Gastroesophageal sphincter (tissue), 3 donors: ENCODE results near the gene NXF3.

Experiments used
- CTCF ChIP-seq, 4 experiments: fragments of 200-600 bp in 2 of 4; fragments of 450-650 bp in 2 of 4; sonication (generic) in 1 of 4; IDR thresholded peaks; one replicate each; pipeline ENCODE4 v1.5.1; 2017 to 2019; ENCODE audit warnings: antibody characterized with exemption in 4 of 4, mild to moderate bottlenecking in 2 of 4, moderate library complexity in 2 of 4
- EP300 ChIP-seq: sonication (generic); formaldehyde crosslinking; IDR thresholded peaks from one replicate; pipeline ENCODE4 v1.6.1; 2017; ENCODE audit warnings: antibody characterized with exemption, mild to moderate bottlenecking
- POLR2A ChIP-seq, 2 donors: fragments of 450-650 bp; IDR thresholded peaks; one replicate each; pipeline ENCODE4 v1.6.1; 2017; ENCODE audit warnings: antibody characterized with exemption in 2 of 2, mild to moderate bottlenecking in 2 of 2, moderate library complexity in 1 of 2
- POLR2AphosphoS5 ChIP-seq: sonication (generic); formaldehyde crosslinking; IDR thresholded peaks from one replicate; pipeline ENCODE4 v1.6.1; 2017; ENCODE audit warnings: antibody characterized with exemption

GRCh38 chrX:103073467-103073866 lies 19.5 kb downstream of the NXF3 start:
- no peak for TF ChIP-seq EP300
- no peak for TF ChIP-seq CTCF (IDR thresholded peaks at IDR 0.05)
- no peak for TF ChIP-seq POLR2A (IDR thresholded peaks at IDR 0.05)
- TF ChIP-seq POLR2AphosphoS5 = no peak
